SH-SY5Y (cell line): ENCODE results near the gene CSRNP3.

Source experiments
- GATA2 ChIP-seq: IDR thresholded peaks from 2 replicates; pipeline ENCODE4 v1.6.1; 2011; ENCODE audit warnings: mild to moderate bottlenecking, low read depth, low read length
- GATA3 ChIP-seq: IDR thresholded peaks from 2 replicates; pipeline ENCODE4 v1.6.1; 2011; ENCODE audit warnings: low read depth, mild to moderate bottlenecking, low read length, moderate library complexity

- TF ChIP-seq GATA3 (no peak), GATA2 (no peak)
Observed at GRCh38 chr2:165681841-165682240, 212.3 kb downstream of the CSRNP3 start.
